ENCODE results near the gene DEPDC7. TPM values are rescaled to one million over a fixed set of nuclear protein-coding genes. Genes with fewer than 3 reads are reported as not detected.

DEPDC7 gene
- total and polyA plus RNA-seq, 2 of the 13 experiments (the other 11 are each of a cell fraction or from before 2014, with no cell fraction given) = 17.3 to 33.3 TPM

DNA sequence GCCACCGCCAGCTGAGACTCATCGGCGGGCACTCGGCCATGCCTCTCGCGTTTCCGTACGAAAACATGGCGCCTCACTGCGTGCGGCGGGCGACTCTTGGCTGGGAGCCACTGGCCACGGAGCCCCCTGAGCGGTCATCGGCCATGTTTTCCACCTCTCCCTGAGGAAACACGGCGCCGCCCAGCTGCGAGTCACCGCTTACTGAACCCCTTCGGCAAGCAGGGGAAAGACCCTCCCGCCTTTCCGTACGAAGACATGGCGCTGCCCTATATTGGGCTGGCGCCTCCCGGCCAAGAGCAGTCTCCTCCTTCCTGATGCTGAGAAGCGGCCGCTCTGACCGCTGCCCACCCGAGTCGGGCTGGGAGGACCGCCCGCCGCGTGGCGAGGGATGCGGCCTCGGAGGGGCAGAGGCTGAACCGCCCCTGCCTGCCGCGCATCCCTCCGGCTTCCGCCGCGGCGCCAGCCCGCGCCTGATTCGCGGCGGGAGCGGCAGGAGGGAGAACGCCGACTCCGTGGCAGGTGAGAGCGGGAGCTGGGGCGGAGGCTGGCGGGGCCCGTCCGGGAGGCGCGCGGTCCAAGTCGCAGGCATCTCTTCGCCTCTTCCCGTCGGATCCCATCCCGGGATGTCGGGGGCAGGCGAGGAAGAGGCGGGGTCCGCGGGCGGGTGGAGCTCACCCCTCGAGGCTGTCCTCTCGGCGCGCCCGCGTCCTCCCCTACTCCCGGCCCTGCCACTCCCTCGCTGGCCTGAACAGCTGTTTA, 23.8 kb downstream of the DEPDC7 start, which contains the start of gene TCP11L1 (continued):
- TF ChIP-seq PRDM4 (CRISPR knock-in tag; IDR thresholded peaks at IDR 0.05; ENCODE audit: borderline replicate concordance) = no peak
- TF ChIP-seq ZNF224 (CRISPR knock-in tag; IDR thresholded peaks at IDR 0.05) = peak; percentile 75; the same call in 1 of the 2 replicates
- no peak for TF ChIP-seq CREBL2 (CRISPR knock-in tag; IDR thresholded peaks at IDR 0.05; ENCODE audit: borderline replicate concordance)
- peak; percentile 42; the same call in 1 of the 2 replicates for TF ChIP-seq ZNF337 (CRISPR knock-in tag; IDR thresholded peaks at IDR 0.05; ENCODE audit: borderline replicate concordance, low read depth)
- peak; percentile 50; the same call in 1 of the 2 replicates for TF ChIP-seq ZNF431 (CRISPR knock-in tag; IDR thresholded peaks at IDR 0.05; ENCODE audit: borderline replicate concordance, low read depth)
- no peak for TF ChIP-seq ZNF513 (CRISPR knock-in tag; conservative IDR thresholded peaks at IDR 0.05)
- TF ChIP-seq ZNF546 (CRISPR knock-in tag; conservative IDR thresholded peaks at IDR 0.05) = 0 out of 2 replicates have a peak, but pooled peaks have one; percentile 58
- TF ChIP-seq PHB2 (IDR thresholded peaks at IDR 0.05; ENCODE audit: partially characterized antibody) = no peak
- TF ChIP-seq, protein P1, sequence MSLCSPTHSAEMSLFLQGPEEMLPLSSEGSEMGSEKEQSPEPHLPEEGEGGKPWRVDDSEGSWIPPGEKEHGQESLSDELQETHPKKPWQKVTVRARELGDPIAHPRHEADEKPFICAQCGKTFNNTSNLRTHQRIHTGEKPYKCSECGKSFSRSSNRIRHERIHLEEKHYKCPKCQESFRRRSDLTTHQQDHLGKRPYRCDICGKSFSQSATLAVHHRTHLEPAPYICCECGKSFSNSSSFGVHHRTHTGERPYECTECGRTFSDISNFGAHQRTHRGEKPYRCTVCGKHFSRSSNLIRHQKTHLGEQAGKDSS (CRISPR knock-in tag; IDR thresholded peaks at IDR 0.05; ENCODE audit: borderline replicate concordance, low read depth) = peak; percentile 23; the same call in 1 of the 2 replicates
- peak; percentile 84 for TF ChIP-seq ZNF776 (CRISPR knock-in tag; IDR thresholded peaks at IDR 0.05)
- TF ChIP-seq BORCS8-MEF2B (CRISPR knock-in tag; IDR thresholded peaks at IDR 0.05) = peak; percentile 85; the same call in 1 of the 2 replicates
- TF ChIP-seq, protein P2, sequence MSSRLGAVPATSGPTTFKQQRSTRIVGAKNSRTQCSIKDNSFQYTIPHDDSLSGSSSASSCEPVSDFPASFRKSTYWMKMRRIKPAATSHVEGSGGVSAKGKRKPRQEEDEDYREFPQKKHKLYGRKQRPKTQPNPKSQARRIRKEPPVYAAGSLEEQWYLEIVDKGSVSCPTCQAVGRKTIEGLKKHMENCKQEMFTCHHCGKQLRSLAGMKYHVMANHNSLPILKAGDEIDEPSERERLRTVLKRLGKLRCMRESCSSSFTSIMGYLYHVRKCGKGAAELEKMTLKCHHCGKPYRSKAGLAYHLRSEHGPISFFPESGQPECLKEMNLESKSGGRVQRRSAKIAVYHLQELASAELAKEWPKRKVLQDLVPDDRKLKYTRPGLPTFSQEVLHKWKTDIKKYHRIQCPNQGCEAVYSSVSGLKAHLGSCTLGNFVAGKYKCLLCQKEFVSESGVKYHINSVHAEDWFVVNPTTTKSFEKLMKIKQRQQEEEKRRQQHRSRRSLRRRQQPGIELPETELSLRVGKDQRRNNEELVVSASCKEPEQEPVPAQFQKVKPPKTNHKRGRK (CRISPR knock-in tag; IDR thresholded peaks at IDR 0.05) = no peak
- 0 out of 2 replicates have a peak, but pooled peaks have one; percentile 37 for TF ChIP-seq ZBTB7A (CRISPR knock-in tag; IDR thresholded peaks at IDR 0.05)
- TF ChIP-seq, protein P3, sequence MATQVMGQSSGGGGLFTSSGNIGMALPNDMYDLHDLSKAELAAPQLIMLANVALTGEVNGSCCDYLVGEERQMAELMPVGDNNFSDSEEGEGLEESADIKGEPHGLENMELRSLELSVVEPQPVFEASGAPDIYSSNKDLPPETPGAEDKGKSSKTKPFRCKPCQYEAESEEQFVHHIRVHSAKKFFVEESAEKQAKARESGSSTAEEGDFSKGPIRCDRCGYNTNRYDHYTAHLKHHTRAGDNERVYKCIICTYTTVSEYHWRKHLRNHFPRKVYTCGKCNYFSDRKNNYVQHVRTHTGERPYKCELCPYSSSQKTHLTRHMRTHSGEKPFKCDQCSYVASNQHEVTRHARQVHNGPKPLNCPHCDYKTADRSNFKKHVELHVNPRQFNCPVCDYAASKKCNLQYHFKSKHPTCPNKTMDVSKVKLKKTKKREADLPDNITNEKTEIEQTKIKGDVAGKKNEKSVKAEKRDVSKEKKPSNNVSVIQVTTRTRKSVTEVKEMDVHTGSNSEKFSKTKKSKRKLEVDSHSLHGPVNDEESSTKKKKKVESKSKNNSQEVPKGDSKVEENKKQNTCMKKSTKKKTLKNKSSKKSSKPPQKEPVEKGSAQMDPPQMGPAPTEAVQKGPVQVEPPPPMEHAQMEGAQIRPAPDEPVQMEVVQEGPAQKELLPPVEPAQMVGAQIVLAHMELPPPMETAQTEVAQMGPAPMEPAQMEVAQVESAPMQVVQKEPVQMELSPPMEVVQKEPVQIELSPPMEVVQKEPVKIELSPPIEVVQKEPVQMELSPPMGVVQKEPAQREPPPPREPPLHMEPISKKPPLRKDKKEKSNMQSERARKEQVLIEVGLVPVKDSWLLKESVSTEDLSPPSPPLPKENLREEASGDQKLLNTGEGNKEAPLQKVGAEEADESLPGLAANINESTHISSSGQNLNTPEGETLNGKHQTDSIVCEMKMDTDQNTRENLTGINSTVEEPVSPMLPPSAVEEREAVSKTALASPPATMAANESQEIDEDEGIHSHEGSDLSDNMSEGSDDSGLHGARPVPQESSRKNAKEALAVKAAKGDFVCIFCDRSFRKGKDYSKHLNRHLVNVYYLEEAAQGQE (IDR thresholded peaks at IDR 0.05; ENCODE audit: borderline replicate concordance in 1 of 2, low read depth in 1 of 2, low read length in 2 of 2) = no peak
